ENCODE data around the gene MAGI2. TPM values are rescaled to one million over a fixed set of nuclear protein-coding genes. Genes with fewer than 3 reads are reported as not detected.

Gene MAGI2
- total and polyA plus RNA-seq, 2 experiments from 2014 or later: 10.4 to 26.4 TPM

DNA sequence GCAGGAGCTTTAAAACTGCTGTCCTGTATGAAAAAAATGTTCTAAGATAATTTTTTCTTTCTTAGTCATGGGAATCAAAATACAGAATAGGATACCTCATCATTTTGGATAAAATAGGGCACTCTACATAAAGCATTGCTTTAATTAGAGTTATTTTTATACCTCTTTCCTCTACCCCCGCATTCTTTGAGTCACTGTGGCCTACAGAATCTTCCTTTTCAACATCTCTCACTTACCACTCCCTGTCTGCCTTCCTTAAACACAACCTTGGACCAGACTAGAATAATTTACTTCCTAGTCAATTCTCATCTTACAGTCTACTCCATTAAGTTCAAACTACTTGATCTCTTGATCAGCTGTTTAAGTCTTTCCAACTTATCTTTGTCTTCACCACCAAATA lies 1192.6 kb downstream of the MAGI2 start:
- no peaks in the 10 kb centered on the region for H3K27me3 ChIP-seq (ENCODE audit: insufficient read depth)
- no peak overlapping the region for H3K27ac ChIP-seq (ENCODE audit: low read depth)
- Mint-ChIP-seq H3K4me3 (no peak overlapping the region), H3K4me1 (peaks cover 18% of the 10 kb centered on the region), H3K9me3 (no peaks in the 10 kb centered on the region), H3K27me3 (ENCODE audit: insufficient read depth, low read depth, poor library complexity) (no peaks in the 10 kb centered on the region), H3K36me3 (ENCODE audit: low read depth) (no peaks in the 10 kb centered on the region), H3K27ac (no peak overlapping the region)
- H3K9me2 ChIP-seq (ENCODE audit: insufficient read depth): no peaks in the 10 kb centered on the region
- no peaks in the 10 kb centered on the region for H3K36me3 ChIP-seq (ENCODE audit: insufficient read depth)
- no peaks in the 10 kb centered on the region for H4K20me1 ChIP-seq (replicated peaks; ENCODE audit: insufficient read depth)
- DNase-seq (ENCODE audit: low spot score) (no peak), ATAC-seq (no peak)
- no peak for TF ChIP-seq EZH2phosphoT487 (IDR thresholded peaks at IDR 0.05; ENCODE audit: unreplicated experiment)
- no peak for TF ChIP-seq POLR2AphosphoS5 (IDR thresholded peaks at IDR 0.05; ENCODE audit: low read depth)
- TF ChIP-seq EZH2 (IDR thresholded peaks at IDR 0.05; ENCODE audit: low read depth, unreplicated experiment): no peak
- TF ChIP-seq, protein P1, sequence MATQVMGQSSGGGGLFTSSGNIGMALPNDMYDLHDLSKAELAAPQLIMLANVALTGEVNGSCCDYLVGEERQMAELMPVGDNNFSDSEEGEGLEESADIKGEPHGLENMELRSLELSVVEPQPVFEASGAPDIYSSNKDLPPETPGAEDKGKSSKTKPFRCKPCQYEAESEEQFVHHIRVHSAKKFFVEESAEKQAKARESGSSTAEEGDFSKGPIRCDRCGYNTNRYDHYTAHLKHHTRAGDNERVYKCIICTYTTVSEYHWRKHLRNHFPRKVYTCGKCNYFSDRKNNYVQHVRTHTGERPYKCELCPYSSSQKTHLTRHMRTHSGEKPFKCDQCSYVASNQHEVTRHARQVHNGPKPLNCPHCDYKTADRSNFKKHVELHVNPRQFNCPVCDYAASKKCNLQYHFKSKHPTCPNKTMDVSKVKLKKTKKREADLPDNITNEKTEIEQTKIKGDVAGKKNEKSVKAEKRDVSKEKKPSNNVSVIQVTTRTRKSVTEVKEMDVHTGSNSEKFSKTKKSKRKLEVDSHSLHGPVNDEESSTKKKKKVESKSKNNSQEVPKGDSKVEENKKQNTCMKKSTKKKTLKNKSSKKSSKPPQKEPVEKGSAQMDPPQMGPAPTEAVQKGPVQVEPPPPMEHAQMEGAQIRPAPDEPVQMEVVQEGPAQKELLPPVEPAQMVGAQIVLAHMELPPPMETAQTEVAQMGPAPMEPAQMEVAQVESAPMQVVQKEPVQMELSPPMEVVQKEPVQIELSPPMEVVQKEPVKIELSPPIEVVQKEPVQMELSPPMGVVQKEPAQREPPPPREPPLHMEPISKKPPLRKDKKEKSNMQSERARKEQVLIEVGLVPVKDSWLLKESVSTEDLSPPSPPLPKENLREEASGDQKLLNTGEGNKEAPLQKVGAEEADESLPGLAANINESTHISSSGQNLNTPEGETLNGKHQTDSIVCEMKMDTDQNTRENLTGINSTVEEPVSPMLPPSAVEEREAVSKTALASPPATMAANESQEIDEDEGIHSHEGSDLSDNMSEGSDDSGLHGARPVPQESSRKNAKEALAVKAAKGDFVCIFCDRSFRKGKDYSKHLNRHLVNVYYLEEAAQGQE (IDR thresholded peaks at IDR 0.05; ENCODE audit: unreplicated experiment): no peak
- no peak for TF ChIP-seq ZNF114 (CRISPR knock-in tag; IDR thresholded peaks at IDR 0.05)
- TF ChIP-seq, protein P2, sequence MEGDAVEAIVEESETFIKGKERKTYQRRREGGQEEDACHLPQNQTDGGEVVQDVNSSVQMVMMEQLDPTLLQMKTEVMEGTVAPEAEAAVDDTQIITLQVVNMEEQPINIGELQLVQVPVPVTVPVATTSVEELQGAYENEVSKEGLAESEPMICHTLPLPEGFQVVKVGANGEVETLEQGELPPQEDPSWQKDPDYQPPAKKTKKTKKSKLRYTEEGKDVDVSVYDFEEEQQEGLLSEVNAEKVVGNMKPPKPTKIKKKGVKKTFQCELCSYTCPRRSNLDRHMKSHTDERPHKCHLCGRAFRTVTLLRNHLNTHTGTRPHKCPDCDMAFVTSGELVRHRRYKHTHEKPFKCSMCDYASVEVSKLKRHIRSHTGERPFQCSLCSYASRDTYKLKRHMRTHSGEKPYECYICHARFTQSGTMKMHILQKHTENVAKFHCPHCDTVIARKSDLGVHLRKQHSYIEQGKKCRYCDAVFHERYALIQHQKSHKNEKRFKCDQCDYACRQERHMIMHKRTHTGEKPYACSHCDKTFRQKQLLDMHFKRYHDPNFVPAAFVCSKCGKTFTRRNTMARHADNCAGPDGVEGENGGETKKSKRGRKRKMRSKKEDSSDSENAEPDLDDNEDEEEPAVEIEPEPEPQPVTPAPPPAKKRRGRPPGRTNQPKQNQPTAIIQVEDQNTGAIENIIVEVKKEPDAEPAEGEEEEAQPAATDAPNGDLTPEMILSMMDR (conservative IDR thresholded peaks at IDR 0.05; ENCODE audit: low read depth in 2 of 2): no peak
- TF ChIP-seq NANOG (IDR thresholded peaks at IDR 0.05; ENCODE audit: borderline replicate concordance): no peak
- TF ChIP-seq, protein P3, sequence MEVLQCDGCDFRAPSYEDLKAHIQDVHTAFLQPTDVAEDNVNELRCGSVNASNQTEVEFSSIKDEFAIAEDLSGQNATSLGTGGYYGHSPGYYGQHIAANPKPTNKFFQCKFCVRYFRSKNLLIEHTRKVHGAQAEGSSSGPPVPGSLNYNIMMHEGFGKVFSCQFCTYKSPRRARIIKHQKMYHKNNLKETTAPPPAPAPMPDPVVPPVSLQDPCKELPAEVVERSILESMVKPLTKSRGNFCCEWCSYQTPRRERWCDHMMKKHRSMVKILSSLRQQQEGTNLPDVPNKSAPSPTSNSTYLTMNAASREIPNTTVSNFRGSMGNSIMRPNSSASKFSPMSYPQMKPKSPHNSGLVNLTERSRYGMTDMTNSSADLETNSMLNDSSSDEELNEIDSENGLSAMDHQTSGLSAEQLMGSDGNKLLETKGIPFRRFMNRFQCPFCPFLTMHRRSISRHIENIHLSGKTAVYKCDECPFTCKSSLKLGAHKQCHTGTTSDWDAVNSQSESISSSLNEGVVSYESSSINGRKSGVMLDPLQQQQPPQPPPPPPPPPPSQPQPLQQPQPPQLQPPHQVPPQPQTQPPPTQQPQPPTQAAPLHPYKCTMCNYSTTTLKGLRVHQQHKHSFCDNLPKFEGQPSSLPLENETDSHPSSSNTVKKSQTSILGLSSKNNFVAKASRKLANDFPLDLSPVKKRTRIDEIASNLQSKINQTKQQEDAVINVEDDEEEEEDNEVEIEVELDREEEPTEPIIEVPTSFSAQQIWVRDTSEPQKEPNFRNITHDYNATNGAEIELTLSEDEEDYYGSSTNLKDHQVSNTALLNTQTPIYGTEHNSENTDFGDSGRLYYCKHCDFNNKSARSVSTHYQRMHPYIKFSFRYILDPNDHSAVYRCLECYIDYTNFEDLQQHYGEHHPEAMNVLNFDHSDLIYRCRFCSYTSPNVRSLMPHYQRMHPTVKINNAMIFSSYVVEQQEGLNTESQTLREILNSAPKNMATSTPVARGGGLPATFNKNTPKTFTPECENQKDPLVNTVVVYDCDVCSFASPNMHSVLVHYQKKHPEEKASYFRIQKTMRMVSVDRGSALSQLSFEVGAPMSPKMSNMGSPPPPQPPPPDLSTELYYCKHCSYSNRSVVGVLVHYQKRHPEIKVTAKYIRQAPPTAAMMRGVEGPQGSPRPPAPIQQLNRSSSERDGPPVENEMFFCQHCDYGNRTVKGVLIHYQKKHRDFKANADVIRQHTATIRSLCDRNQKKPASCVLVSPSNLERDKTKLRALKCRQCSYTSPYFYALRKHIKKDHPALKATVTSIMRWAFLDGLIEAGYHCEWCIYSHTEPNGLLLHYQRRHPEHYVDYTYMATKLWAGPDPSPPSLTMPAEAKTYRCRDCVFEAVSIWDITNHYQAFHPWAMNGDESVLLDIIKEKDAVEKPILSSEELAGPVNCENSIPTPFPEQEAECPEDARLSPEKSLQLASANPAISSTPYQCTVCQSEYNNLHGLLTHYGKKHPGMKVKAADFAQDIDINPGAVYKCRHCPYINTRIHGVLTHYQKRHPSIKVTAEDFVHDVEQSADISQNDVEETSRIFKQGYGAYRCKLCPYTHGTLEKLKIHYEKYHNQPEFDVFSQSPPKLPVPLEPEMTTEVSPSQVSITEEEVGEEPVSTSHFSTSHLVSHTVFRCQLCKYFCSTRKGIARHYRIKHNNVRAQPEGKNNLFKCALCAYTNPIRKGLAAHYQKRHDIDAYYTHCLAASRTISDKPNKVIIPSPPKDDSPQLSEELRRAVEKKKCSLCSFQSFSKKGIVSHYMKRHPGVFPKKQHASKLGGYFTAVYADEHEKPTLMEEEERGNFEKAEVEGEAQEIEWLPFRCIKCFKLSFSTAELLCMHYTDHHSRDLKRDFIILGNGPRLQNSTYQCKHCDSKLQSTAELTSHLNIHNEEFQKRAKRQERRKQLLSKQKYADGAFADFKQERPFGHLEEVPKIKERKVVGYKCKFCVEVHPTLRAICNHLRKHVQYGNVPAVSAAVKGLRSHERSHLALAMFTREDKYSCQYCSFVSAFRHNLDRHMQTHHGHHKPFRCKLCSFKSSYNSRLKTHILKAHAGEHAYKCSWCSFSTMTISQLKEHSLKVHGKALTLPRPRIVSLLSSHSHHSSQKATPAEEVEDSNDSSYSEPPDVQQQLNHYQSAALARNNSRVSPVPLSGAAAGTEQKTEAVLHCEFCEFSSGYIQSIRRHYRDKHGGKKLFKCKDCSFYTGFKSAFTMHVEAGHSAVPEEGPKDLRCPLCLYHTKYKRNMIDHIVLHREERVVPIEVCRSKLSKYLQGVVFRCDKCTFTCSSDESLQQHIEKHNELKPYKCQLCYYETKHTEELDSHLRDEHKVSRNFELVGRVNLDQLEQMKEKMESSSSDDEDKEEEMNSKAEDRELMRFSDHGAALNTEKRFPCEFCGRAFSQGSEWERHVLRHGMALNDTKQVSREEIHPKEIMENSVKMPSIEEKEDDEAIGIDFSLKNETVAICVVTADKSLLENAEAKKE (CRISPR knock-in tag; IDR thresholded peaks at IDR 0.05): no peak
- no peak for TF ChIP-seq JUNB (IDR thresholded peaks at IDR 0.05; ENCODE audit: unreplicated experiment)
- TF ChIP-seq CREB1 (CRISPR knock-in tag; IDR thresholded peaks at IDR 0.05; ENCODE audit: low read depth): no peak
- TF ChIP-seq, protein P4, sequence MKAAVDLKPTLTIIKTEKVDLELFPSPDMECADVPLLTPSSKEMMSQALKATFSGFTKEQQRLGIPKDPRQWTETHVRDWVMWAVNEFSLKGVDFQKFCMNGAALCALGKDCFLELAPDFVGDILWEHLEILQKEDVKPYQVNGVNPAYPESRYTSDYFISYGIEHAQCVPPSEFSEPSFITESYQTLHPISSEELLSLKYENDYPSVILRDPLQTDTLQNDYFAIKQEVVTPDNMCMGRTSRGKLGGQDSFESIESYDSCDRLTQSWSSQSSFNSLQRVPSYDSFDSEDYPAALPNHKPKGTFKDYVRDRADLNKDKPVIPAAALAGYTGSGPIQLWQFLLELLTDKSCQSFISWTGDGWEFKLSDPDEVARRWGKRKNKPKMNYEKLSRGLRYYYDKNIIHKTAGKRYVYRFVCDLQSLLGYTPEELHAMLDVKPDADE (IDR thresholded peaks at IDR 0.05): no peak
- TF ChIP-seq ZNF331 (CRISPR knock-in tag; IDR thresholded peaks at IDR 0.05; ENCODE audit: low read depth): no peak
- no peak for TF ChIP-seq STAT1 (IDR thresholded peaks at IDR 0.05; ENCODE audit: unreplicated experiment)
- no peak overlapping the region for H3K4me2 ChIP-seq
- no peak overlapping the region for H3K4me3 ChIP-seq
- no peak overlapping the region for H2AFZ ChIP-seq
- H3K79me2 ChIP-seq (replicated peaks; ENCODE audit: insufficient read depth): no peaks in the 10 kb centered on the region
- H3F3A ChIP-seq (replicated peaks; ENCODE audit: low read depth): no peaks in the 10 kb centered on the region
- no peaks in the 10 kb centered on the region; the same call in 1 of the 2 replicates for H3K4me1 ChIP-seq (ENCODE audit: insufficient read depth)
